Erythroblast (primary cell): ENCODE measurements around the gene MPHOSPH8.
"Not testable (repeated sequence)": the region's sequence is repeated elsewhere in the genome, so short reads cannot be mapped to it uniquely, and the experiment has no call there.

Experiments used
- GATA1 ChIP-seq: IDR thresholded peaks from 2 replicates; pipeline ENCODE4 v1.6.1; 2011; ENCODE audit warnings: low read depth, mild to moderate bottlenecking, control low read depth, low read length, moderate library complexity
- POLR2A ChIP-seq: IDR thresholded peaks from 2 replicates; pipeline ENCODE4 v1.6.1; 2011; ENCODE audit warnings: mild to moderate bottlenecking, low read length

GRCh38 chr13:19635926-19636325 lies 2.5 kb downstream of the MPHOSPH8 start:
- not testable (repeated sequence) for TF ChIP-seq POLR2A, GATA1
